Ecto neural progenitor cell (in vitro differentiated cells): ENCODE results near the gene TECTA.
"Not testable (repeated sequence)": the region's sequence is repeated elsewhere in the genome, so short reads cannot be mapped to it uniquely, and the experiment has no call there.

Experiments
- DNase-seq: peaks from one replicate; pipeline ENCODE4 v3.0.0-alpha.2; 2018; ENCODE audit warnings: low spot score

Gene TECTA

GRCh38 chr11:121177629-121178028 is 76.6 kb downstream of the TECTA start:
- not testable (repeated sequence) for DNase-seq

- no peak for DNase-seq
These were observed 78.3 kb downstream of the TECTA start for GRCh38 chr11:121179306-121179705.

GRCh38 chr11:121180183-121180582 is 79.1 kb downstream of the TECTA start:
- DNase-seq, result no peak

- DNase-seq, result no peak
These were observed 87.7 kb downstream of the TECTA start for GRCh38 chr11:121188776-121189175.

GRCh38 chr11:121191818-121192217 is 90.8 kb downstream of the TECTA start:
- no peak for DNase-seq

GRCh38 chr11:121194731-121195596 is 93.9 kb downstream of the TECTA start:
- peak; percentile 66 for DNase-seq

- no peak for DNase-seq
These were observed 97.4 kb downstream of the TECTA start for GRCh38 chr11:121198491-121198890.

GRCh38 chr11:121199516-121199915 is 98.5 kb downstream of the TECTA start:
- DNase-seq, result no peak

GRCh38 chr11:121206810-121207209 is 105.8 kb downstream of the TECTA start:
- DNase-seq, result no peak

- DNase-seq, result no peak
These were observed 106.6 kb downstream of the TECTA start for GRCh38 chr11:121207485-121208115.

- DNase-seq, result no peak
These were observed 109.5 kb downstream of the TECTA start for GRCh38 chr11:121210445-121211080.

- DNase-seq, result no peak
These were observed 110.6 kb downstream of the TECTA start for GRCh38 chr11:121211626-121212025.

- DNase-seq, result no peak
These were observed 111.7 kb downstream of the TECTA start for GRCh38 chr11:121212536-121213361.

GRCh38 chr11:121213362-121213893 is 112.4 kb downstream of the TECTA start:
- no peak for DNase-seq

GRCh38 chr11:121214861-121215260 is 113.8 kb downstream of the TECTA start:
- no peak for DNase-seq

GRCh38 chr11:121221496-121222200 is 120.6 kb downstream of the TECTA start:
- DNase-seq, result no peak

- no peak for DNase-seq
These were observed 122.1 kb downstream of the TECTA start for GRCh38 chr11:121223161-121223560.

- no peak for DNase-seq
These were observed 124.3 kb downstream of the TECTA start for GRCh38 chr11:121225382-121225781.

GRCh38 chr11:121226415-121227263 is 125.6 kb downstream of the TECTA start:
- DNase-seq, result no peak

- DNase-seq, result no peak
These were observed 127.8 kb downstream of the TECTA start for GRCh38 chr11:121228851-121229250.
